HepG2 (cell line): ENCODE results near the gene SIRPB1. TPM values are rescaled to one million over a fixed set of nuclear protein-coding genes. Genes with fewer than 3 reads are reported as not detected.

Source experiments
- ATAC-seq: fragments of 200-7000 bp; cut with Tn5 transposase; 3 replicates; pipeline ENCODE4 v1.9.1; 2020; ENCODE audit warnings: mild to moderate bottlenecking, moderate library complexity
- BruUV-seq: library from RNA; stranded (reverse); fragments of 400-500 nt; replicated peaks from 2 replicates; lab custom pipeline; 2021; lab: Mats Ljungman, UMichigan
- CTCF ChIA-PET: fragments of 300-600 bp; formaldehyde crosslinking; extraction: SDS; loops from one replicate; lab custom pipeline; 2021; ENCODE audit warnings: low total read pairs, inconsistent platforms, low intra/inter-chr PET ratio; lab: Yijun Ruan, JAX
- POLR2A ChIA-PET: fragments of 350-600 bp; sonication (Branson Sonifier 250); formaldehyde crosslinking; loops from one replicate; lab custom pipeline; 2020; ENCODE audit warnings: antibody characterized with exemption, inconsistent platforms; lab: Yijun Ruan, JAX
- DNase-seq: peaks from one replicate; pipeline ENCODE4 v3.0.0-alpha.2; 2015; ENCODE audit warnings: low spot score
- FAIRE-seq: peaks from 3 replicates; lab custom pipeline; 2011; peaks lifted over from hg19 to GRCh38; lab: Jason Lieb, UNC
- H2AFZ ChIP-seq: one replicate; pipeline ENCODE4 v1.6.1; 2011; ENCODE audit warnings: low read length, inconsistent platforms
- H3K27ac ChIP-seq: fragments of 300-600 bp; 3 replicates; pipeline ENCODE4 v1.8.0; 2011; ENCODE audit warnings: mixed run types, mild to moderate bottlenecking, mixed read lengths, low read length, inconsistent platforms; ENCODE audit not compliant: insufficient read depth; ENCODE audit errors: extremely low read length
- H3K27me3 ChIP-seq, 2 experiments: fragments of 200-600 bp in 1 of 2; 2 replicates in 1 of 2; 3 replicates in 1 of 2; pipeline versions ENCODE4 v1.6.0 to v1.8.0; 2011; ENCODE audit warnings: low read length in 2 of 2, mild to moderate bottlenecking in 2 of 2, moderate library complexity in 2 of 2, inconsistent platforms in 1 of 2; ENCODE audit not compliant: insufficient read depth in 2 of 2, control insufficient read depth in 1 of 2
- H3K36me3 ChIP-seq, 2 experiments: fragments of 200-600 bp in 1 of 2; replicated peaks in 1 of 2; 2 replicates in 1 of 2; 3 replicates in 1 of 2; pipeline versions ENCODE4 v1.5.1 to v1.8.0; 2011; ENCODE audit warnings: low read length in 2 of 2, inconsistent platforms in 1 of 2; ENCODE audit not compliant: insufficient read depth in 2 of 2, control insufficient read depth in 1 of 2
- H3K4me1 ChIP-seq: 2 replicates; pipeline ENCODE4 v1.5.1; 2012; ENCODE audit warnings: low read length, inconsistent platforms; ENCODE audit not compliant: insufficient read depth
- H3K4me2 ChIP-seq: 2 replicates; pipeline ENCODE4 v1.6.0; 2011; ENCODE audit warnings: low read depth, low read length, inconsistent platforms
- H3K4me3 ChIP-seq, 3 experiments: fragments of 200-600 bp in 1 of 3; sonication (generic), shearing (Covaris generic) in 1 of 3; replicated peaks in 1 of 3; 2 replicates each; pipeline ENCODE4 v1.5.1; 2011 to 2016; ENCODE audit warnings: low read length in 3 of 3, inconsistent platforms in 2 of 3, low read depth in 2 of 3, mild to moderate bottlenecking in 2 of 3, control low read depth in 1 of 3, mixed read lengths in 1 of 3; ENCODE audit not compliant: insufficient read depth in 1 of 3
- H3K79me2 ChIP-seq: one replicate; pipeline ENCODE4 v1.6.1; 2011; ENCODE audit warnings: low read length, inconsistent platforms; ENCODE audit not compliant: insufficient read depth
- H3K9ac ChIP-seq: 2 replicates; pipeline ENCODE4 v1.6.0; 2011; ENCODE audit warnings: mild to moderate bottlenecking, low read depth, low read length, inconsistent platforms; ENCODE audit not compliant: insufficient read depth
- H3K9me3 ChIP-seq: 2 replicates; pipeline ENCODE4 v1.5.1; 2012; ENCODE audit warnings: mild to moderate bottlenecking, low read length
- H4K20me1 ChIP-seq: 2 replicates; pipeline ENCODE4 v1.6.0; 2011; ENCODE audit warnings: inconsistent platforms, mild to moderate bottlenecking, low read length, moderate library complexity; ENCODE audit not compliant: insufficient read depth
- BRD4 ChIP-seq: sonication (generic); formaldehyde crosslinking; IDR thresholded peaks from 2 replicates; pipeline ENCODE4 v1.4.0; 2020; ENCODE audit warnings: missing genetic modification reagents
- GLI4 ChIP-seq: sonication (generic); formaldehyde crosslinking; IDR thresholded peaks from 2 replicates; pipeline ENCODE4 v1.5.1; 2020; ENCODE audit warnings: missing genetic modification reagents, mild to moderate bottlenecking, moderate library complexity, borderline replicate concordance
- MBNL3 ChIP-seq: fragments of 250-450 bp; sonication (Bioruptor Pico); conservative IDR thresholded peaks from 2 replicates; pipeline ENCODE4 v1.8.0; 2022; ENCODE audit warnings: mild to moderate bottlenecking, inconsistent platforms
- NCOA5 ChIP-seq: sonication (generic); formaldehyde crosslinking; IDR thresholded peaks from 2 replicates; pipeline ENCODE4 v1.4.0; 2020; ENCODE audit warnings: missing genetic modification reagents
- SIX4 ChIP-seq: sonication (generic); formaldehyde crosslinking; IDR thresholded peaks from 2 replicates; pipeline ENCODE4 v1.4.0; 2020; ENCODE audit warnings: missing genetic modification reagents
- SOX5 ChIP-seq: IDR thresholded peaks from 2 replicates; pipeline ENCODE4 v1.6.1; 2016; ENCODE audit warnings: borderline replicate concordance
- STAG1 ChIP-seq: sonication (generic); formaldehyde crosslinking; IDR thresholded peaks from 2 replicates; pipeline ENCODE4 v1.4.0; 2020; ENCODE audit warnings: missing genetic modification reagents
- TBL1XR1 ChIP-seq: fragments of 150-350 bp; IDR thresholded peaks from 2 replicates; pipeline ENCODE4 v1.6.1; 2014; ENCODE audit warnings: borderline replicate concordance, low read length; ENCODE audit not compliant: partially characterized antibody
- TOE1 ChIP-seq: sonication (generic); formaldehyde crosslinking; IDR thresholded peaks from 2 replicates; pipeline ENCODE4 v1.4.0; 2020; ENCODE audit warnings: mild to moderate bottlenecking, missing genetic modification reagents
- ZNF34 ChIP-seq: sonication (generic); formaldehyde crosslinking; IDR thresholded peaks from 2 replicates; pipeline ENCODE4 v1.4.0; 2020; ENCODE audit warnings: mild to moderate bottlenecking, missing genetic modification reagents, borderline replicate concordance
- ZNF547 ChIP-seq: sonication (generic); formaldehyde crosslinking; IDR thresholded peaks from 2 replicates; pipeline ENCODE4 v1.5.1; 2020; ENCODE audit warnings: mild to moderate bottlenecking, missing genetic modification reagents
- ZNF614 ChIP-seq: IDR thresholded peaks from 2 replicates; pipeline ENCODE4 v1.6.1; 2018; ENCODE audit warnings: missing biosample characterization, missing genetic modification reagents, inconsistent platforms, borderline replicate concordance
- ZNF709 ChIP-seq: sonication (generic); formaldehyde crosslinking; IDR thresholded peaks from 2 replicates; pipeline ENCODE4 v1.5.0; 2020; ENCODE audit warnings: mild to moderate bottlenecking, missing genetic modification reagents
- ZSCAN30 ChIP-seq: sonication (generic); formaldehyde crosslinking; IDR thresholded peaks from 2 replicates; pipeline ENCODE4 v1.5.0; 2020; ENCODE audit warnings: mild to moderate bottlenecking, missing genetic modification reagents
- WGBS: methylation state at CpG from one replicate; pipeline ENCODE4 v1.1.6; 2017; ENCODE audit warnings: low lambda C conversion rate; 5-methylcytosine and 5-hydroxymethylcytosine counted together
- in situ Hi-C: cut with HindIII; loops from 2 replicates; pipeline ENCODE4 v1.10.0; 2017; ENCODE audit warnings: low pct_unique_long_range_greater_than_20kb; ENCODE audit not compliant: extremely low pct_ligation_motif_present
- intact Hi-C: fragments of 100-400 bp; cut with micrococcal nuclease; formaldehyde crosslinking; loops from one replicate; pipeline ENCODE4 v1.10.0; 2022; ENCODE audit not compliant: unreplicated experiment
- polyA plus RNA-seq, 8 experiments: library from polyadenylated mRNA; depleted of rRNA in 3 of 8; stranded (reverse) in 7 of 8; unstranded in 1 of 8; fragments of >200 nt; fragmentation: Illumina TruSeq in 4 of 8; extraction: Trizol in 4 of 8; gene quantifications; 2 replicates each; pipeline versions ENCODE4 v1.2.1 to v1.2.3, GENCODE V29; 2011 to 2016; ENCODE audit warnings: low read depth in 4 of 8, missing spikeins in 1 of 8, mixed read lengths in 1 of 8; ENCODE audit not compliant: insufficient read depth in 1 of 8
- total RNA-seq, 5 experiments: library from RNA; depleted of rRNA; stranded (reverse); fragments of >200 nt; fragmentation: Illumina TruSeq; extraction: Trizol; gene quantifications; 2 replicates each; pipeline ENCODE4 v1.2.3, GENCODE V29; 2016; ENCODE audit warnings: low read depth in 1 of 5
- TF ChIP-seq, protein P1 (sequence below): sonication (generic); formaldehyde crosslinking; IDR thresholded peaks from 2 replicates; pipeline ENCODE4 v1.4.0; 2020; ENCODE audit warnings: missing genetic modification reagents
- TF ChIP-seq, protein P2 (sequence below): sonication (generic); formaldehyde crosslinking; IDR thresholded peaks from 2 replicates; pipeline ENCODE4 v1.8.1; 2023; ENCODE audit warnings: missing genetic modification reagents, inconsistent platforms, borderline replicate concordance

SIRPB1 gene
- total and polyA plus RNA-seq, 2 of the 13 experiments (the other 11 are each of a cell fraction or from before 2014, with no cell fraction given) = 0.41 to 1.4 TPM

DNA sequence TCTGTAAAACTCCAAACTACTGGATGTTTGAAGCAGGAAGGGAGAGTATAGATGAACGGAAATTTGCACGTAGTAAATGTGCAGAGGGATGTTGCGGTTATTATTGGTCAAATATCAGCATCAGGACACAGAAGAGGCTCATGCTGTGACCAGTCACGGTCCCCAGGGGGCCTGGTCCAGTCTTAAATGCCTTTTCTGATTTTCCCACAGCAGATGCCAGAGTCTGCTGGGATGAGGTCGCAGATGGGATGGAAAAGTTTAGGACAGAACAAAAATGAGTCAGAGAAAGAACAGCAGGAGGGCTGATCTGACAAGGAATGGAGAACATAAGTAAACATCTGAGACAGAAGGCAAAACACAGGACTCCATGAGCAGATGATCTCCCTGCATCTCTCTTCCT is 49.5 kb upstream of the SIRPB1 start:
- H3K9me3 ChIP-seq = no peaks in the 10 kb centered on the region
- DNase-seq (no peak), ATAC-seq (no peak), FAIRE-seq (no peak)
- ChIA-PET POLR2A (no interaction called here), CTCF (no interaction called here)
- peaks cover 0 to 25% of the 10 kb centered on the region in 2 experiments; a peak in 1 of 5 replicates for H3K27me3 ChIP-seq
- no peak overlapping the region for H3K4me3 ChIP-seq
- no peak overlapping the region for H3K27ac ChIP-seq
- H2AFZ ChIP-seq = no peak overlapping the region
- H4K20me1 ChIP-seq = no peaks in the 10 kb centered on the region
- 3% methylated on average over 5 of the region's 5 CpGs for WGBS
- H3K4me2 ChIP-seq = no peak overlapping the region
- H3K9ac ChIP-seq = no peak overlapping the region
- TF ChIP-seq, protein P1, sequence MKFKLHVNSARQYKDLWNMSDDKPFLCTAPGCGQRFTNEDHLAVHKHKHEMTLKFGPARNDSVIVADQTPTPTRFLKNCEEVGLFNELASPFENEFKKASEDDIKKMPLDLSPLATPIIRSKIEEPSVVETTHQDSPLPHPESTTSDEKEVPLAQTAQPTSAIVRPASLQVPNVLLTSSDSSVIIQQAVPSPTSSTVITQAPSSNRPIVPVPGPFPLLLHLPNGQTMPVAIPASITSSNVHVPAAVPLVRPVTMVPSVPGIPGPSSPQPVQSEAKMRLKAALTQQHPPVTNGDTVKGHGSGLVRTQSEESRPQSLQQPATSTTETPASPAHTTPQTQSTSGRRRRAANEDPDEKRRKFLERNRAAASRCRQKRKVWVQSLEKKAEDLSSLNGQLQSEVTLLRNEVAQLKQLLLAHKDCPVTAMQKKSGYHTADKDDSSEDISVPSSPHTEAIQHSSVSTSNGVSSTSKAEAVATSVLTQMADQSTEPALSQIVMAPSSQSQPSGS = no peak
- TF ChIP-seq GLI4 (CRISPR knock-in tag) = no peak
- no peak for TF ChIP-seq TOE1
- TF ChIP-seq SOX5 = no peak
- TF ChIP-seq STAG1 = no peak
- no peak for TF ChIP-seq ZNF709 (CRISPR knock-in tag)
- TF ChIP-seq SIX4 (CRISPR knock-in tag) = no peak
- no peak for TF ChIP-seq TBL1XR1
- in situ Hi-C loops = no loop called here
- BruUV-seq = no TSS peak
- H3K79me2 ChIP-seq = no peaks in the 10 kb centered on the region
- no peaks in the 10 kb centered on the region for H3K4me1 ChIP-seq
- intact Hi-C loops = no loop called here
- H3K36me3 ChIP-seq = no peaks in the 10 kb centered on the region

DNA sequence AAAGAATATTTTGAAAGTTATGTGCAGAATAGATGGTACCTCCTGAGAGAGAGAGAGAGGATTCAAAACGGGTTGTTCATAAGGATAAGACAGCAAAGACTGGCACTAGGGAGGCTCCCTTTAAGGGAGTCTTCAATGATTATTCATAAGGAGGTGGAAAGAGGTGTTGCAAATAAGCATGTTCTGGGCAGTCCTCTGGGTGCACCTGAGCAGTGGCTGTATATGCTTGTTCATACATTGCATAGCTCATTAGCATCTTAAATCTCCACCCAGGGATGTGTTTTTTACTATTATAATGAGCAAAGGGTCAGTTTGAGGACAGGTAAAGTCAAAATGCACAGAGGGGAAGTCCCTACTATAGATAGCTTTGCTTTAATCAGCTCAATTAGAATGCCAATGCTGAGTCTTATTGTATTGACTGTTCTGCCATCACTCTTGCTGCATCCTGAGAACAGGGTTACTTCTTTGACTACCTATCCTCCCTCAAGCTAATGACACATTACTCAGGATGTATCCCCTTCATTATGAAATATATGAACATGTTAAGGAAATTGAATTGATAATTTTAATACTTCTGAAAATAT is 47.8 kb upstream of the SIRPB1 start:
- ChIA-PET POLR2A (no interaction called here), CTCF (no interaction called here)
- no peak for TF ChIP-seq ZNF547 (CRISPR knock-in tag)
- no peak for TF ChIP-seq BRD4 (CRISPR knock-in tag)
- no peak for TF ChIP-seq NCOA5 (CRISPR knock-in tag)
- TF ChIP-seq ZSCAN30 (CRISPR knock-in tag) = no peak
- TF ChIP-seq, protein P2, sequence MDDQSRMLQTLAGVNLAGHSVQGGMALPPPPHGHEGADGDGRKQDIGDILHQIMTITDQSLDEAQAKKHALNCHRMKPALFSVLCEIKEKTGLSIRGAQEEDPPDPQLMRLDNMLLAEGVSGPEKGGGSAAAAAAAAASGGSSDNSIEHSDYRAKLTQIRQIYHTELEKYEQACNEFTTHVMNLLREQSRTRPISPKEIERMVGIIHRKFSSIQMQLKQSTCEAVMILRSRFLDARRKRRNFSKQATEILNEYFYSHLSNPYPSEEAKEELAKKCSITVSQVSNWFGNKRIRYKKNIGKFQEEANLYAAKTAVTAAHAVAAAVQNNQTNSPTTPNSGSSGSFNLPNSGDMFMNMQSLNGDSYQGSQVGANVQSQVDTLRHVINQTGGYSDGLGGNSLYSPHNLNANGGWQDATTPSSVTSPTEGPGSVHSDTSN (CRISPR knock-in tag) = no peak
- no peak for TF ChIP-seq ZNF34 (CRISPR knock-in tag)
- no peak for TF ChIP-seq MBNL3
- no peak for TF ChIP-seq ZNF614 (CRISPR knock-in tag)
- no peak overlapping the region for H3K4me2 ChIP-seq
- H3K9me3 ChIP-seq = no peaks in the 10 kb centered on the region
- 2% methylated on average over 1 of the region's 1 CpG for WGBS
- H3K79me2 ChIP-seq = no peaks in the 10 kb centered on the region
- no peaks in the 10 kb centered on the region for H3K4me1 ChIP-seq
- no TSS peak for BruUV-seq
- in situ Hi-C loops = no loop called here
- H3K36me3 ChIP-seq = no peaks in the 10 kb centered on the region
- no peak overlapping the region for H2AFZ ChIP-seq
- DNase-seq (no peak), ATAC-seq (no peak), FAIRE-seq (no peak)
- H3K27ac ChIP-seq = no peak overlapping the region
- intact Hi-C loops = no loop called here
- peaks cover 0 to 17% of the 10 kb centered on the region in 2 experiments; a peak in 1 of 5 replicates for H3K27me3 ChIP-seq
- no peak overlapping the region for H3K9ac ChIP-seq
- no peaks in the 10 kb centered on the region for H4K20me1 ChIP-seq
- H3K4me3 ChIP-seq = no peak overlapping the region
